Ovary (tissue), 10 donors: ENCODE measurements around the gene DPEP3. TPM values are rescaled to one million over a fixed set of nuclear protein-coding genes. Genes with fewer than 3 reads are reported as not detected.
A peak's percentile ranks its signal among the peaks of the same experiment; 100 is the strongest.

Experiments used
- DNase-seq, 5 donors: peaks; one replicate each; pipeline ENCODE4 v3.0.0-alpha.2; 2019 to 2020
- H3K27ac ChIP-seq, 2 donors: fragments of 200-600 bp; one replicate each; pipeline versions ENCODE4 v1.5.1 to v1.8.0; 2019 to 2022
- H3K27me3 ChIP-seq: fragments of 200-600 bp; one replicate; pipeline ENCODE4 v1.8.0; 2022
- H3K36me3 ChIP-seq: fragments of 200-600 bp; sonication (generic); one replicate; pipeline ENCODE4 v1.5.1; 2019
- H3K4me1 ChIP-seq: one replicate; pipeline ENCODE4 v1.8.1; 2013; ENCODE audit warnings: mild to moderate bottlenecking, moderate library complexity; ENCODE audit not compliant: insufficient read depth
- H3K4me3 ChIP-seq: fragments of 200-600 bp; sonication (generic); one replicate; pipeline ENCODE4 v1.5.1; 2017
- H3K9me3 ChIP-seq, 2 donors: fragments of 200-600 bp in 1 of 2; sonication (generic) in 1 of 2; one replicate each; pipeline versions ENCODE4 v1.5.1 to v1.8.1; 2013 to 2019; ENCODE audit warnings: mild to moderate bottlenecking in 1 of 2, moderate library complexity in 1 of 2
- EP300 ChIP-seq: sonication (generic); formaldehyde crosslinking; IDR thresholded peaks from one replicate; pipeline ENCODE4 v1.6.1; 2017; ENCODE audit warnings: antibody characterized with exemption
- POLR2A ChIP-seq: fragments of 450-650 bp; IDR thresholded peaks from one replicate; pipeline ENCODE4 v1.6.1; 2017; ENCODE audit warnings: antibody characterized with exemption, mild to moderate bottlenecking, moderate library complexity
- WGBS, 3 donors: extraction: QIAGEN DNeasy Blood & Tissue Kit in 1 of 3; methylation state at CpG; one replicate each; pipeline versions ENCODE4 v1.1.5 to v1.1.7; 2013 to 2017; 5-methylcytosine and 5-hydroxymethylcytosine counted together
- intact Hi-C, 4 donors: fragments of 100-400 bp; cut with DNase I; formaldehyde crosslinking; loops; one replicate each; pipeline versions ENCODE4 v1.11.0 to v1.15.1; 2022 to 2023
- long read RNA-seq, 3 donors: library from polyadenylated mRNA in 2 of 3; unstranded in 2 of 3; transcript quantifications; one replicate each; pipeline ENCODE4 v2.0.0 and lab custom pipeline, GENCODE V29; 2021 to 2026
- polyA plus RNA-seq, 2 donors: library from polyadenylated mRNA; stranded (reverse); fragments of 200-250 nt in 1 of 2; fragments of 350-450 nt in 1 of 2; fragmentation: Illumina TruSeq in 1 of 2; extraction: RNeasy Lipid Tissue Mini Kit (QIAGEN cat#74804) in 1 of 2; gene quantifications; one replicate each; pipeline ENCODE4 v1.2.3, GENCODE V29; 2013 to 2014
- total RNA-seq, 7 donors: library from RNA; depleted of rRNA in 2 of 7; stranded (reverse); fragments of >200 nt in 2 of 7; fragmentation: NEBNext Ultra II Directional in 3 of 7; extraction: Animal tissue kit (Norgen Biotek cat#: 25700) in 3 of 7; gene quantifications; one replicate each; pipeline versions ENCODE4 v1.1.0 to v1.2.4, GENCODE V29; 2016 to 2023
- TF ChIP-seq, protein P1 (sequence below), 3 donors: fragments of 450-650 bp in 2 of 3; fragments of 200-600 bp in 1 of 3; IDR thresholded peaks; one replicate each; pipeline versions ENCODE4 v1.5.1 to v1.8.0; 2016 to 2022; ENCODE audit warnings: antibody characterized with exemption in 3 of 3, mild to moderate bottlenecking in 1 of 3
- donor health status: DM: no; HTN: no; CAD: no; lungs with moderate emphysema.
- donor health status: DM: no; HTN: no; CAD: no.
- donor health status: Bipolar disorder and iron deficiency.
- donor health status: DM: yes; HTN: yes; CAD: no.
- donor health status: DM: no; HTN: no; CAD: no.
- donor health status: DM: yes; HTN: yes; CAD: no.

The DPEP3 gene, protein sequence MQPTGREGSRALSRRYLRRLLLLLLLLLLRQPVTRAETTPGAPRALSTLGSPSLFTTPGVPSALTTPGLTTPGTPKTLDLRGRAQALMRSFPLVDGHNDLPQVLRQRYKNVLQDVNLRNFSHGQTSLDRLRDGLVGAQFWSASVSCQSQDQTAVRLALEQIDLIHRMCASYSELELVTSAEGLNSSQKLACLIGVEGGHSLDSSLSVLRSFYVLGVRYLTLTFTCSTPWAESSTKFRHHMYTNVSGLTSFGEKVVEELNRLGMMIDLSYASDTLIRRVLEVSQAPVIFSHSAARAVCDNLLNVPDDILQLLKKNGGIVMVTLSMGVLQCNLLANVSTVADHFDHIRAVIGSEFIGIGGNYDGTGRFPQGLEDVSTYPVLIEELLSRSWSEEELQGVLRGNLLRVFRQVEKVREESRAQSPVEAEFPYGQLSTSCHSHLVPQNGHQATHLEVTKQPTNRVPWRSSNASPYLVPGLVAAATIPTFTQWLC
- total RNA-seq (under 1 TPM in 1 of 7 donors, not detected in 6; 0.23 TPM), polyA plus RNA-seq (under 1 TPM in 1 of 2 donors, not detected in 1; 0.05 TPM)
- long read RNA-seq, donor 1, result 0 reads
- long read RNA-seq, donor 2, transcript DPEP3-201 (10 exons, 2,018 nt), result major isoform, 41 of 115 reads
- long read RNA-seq, donor 2, partial matches to known transcripts, result 74 of 115 reads
- long read RNA-seq, donor 2, other reads (novel, unspliced or antisense), result 0 of 115 reads
- long read RNA-seq, donor 3, result 0 reads

DNA sequence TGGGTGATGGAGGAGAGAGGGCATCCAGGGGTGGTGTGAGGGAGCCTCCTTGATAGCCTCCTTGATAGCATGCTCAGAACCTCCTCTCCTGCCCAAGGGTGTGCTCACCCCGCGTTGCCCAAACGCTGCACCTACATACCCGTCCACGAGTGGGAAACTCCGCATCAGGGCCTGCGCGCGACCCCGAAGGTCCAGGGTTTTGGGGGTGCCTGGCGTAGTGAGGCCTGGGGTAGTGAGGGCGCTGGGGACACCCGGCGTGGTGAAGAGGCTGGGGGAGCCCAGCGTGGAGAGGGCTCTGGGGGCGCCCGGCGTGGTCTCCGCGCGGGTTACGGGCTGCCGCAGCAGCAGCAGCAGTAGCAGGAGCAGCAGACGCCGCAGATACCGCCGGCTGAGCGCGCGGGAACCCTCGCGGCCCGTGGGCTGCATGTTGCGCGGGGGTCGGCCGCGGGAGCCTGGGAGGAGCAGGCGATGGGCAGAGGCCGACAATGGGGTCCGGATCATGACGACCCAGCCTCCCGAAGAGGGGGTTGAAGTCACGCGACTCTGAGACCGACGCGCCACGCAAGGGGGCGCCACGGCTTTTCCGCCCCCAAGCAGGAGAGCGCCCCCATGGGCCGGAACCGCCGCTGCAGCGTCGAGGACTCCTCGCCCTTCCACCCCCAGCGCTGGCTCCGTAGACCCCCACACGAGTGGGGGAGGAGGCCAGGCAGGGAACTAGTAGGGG lies at the start of gene DPEP3:
DPEP3 (minus strand) TSS at position 545 of the 724 bp plus-strand sequence; CDS start at position 426, 119 bp downstream.
- Histone ChIP-seq H3K4me3 (no peak within 1 kb of the TSS), H3K9me3 (no peaks in the 10 kb centered on the region), H3K36me3 (no peaks in the 10 kb centered on the region), H3K4me1 (no peaks in the 10 kb centered on the region), H3K27ac (no peak within 1 kb of the TSS), H3K27me3 (no peaks in the 10 kb centered on the region)
- intact Hi-C loops, result no loop called here
- TF ChIP-seq, protein P1, sequence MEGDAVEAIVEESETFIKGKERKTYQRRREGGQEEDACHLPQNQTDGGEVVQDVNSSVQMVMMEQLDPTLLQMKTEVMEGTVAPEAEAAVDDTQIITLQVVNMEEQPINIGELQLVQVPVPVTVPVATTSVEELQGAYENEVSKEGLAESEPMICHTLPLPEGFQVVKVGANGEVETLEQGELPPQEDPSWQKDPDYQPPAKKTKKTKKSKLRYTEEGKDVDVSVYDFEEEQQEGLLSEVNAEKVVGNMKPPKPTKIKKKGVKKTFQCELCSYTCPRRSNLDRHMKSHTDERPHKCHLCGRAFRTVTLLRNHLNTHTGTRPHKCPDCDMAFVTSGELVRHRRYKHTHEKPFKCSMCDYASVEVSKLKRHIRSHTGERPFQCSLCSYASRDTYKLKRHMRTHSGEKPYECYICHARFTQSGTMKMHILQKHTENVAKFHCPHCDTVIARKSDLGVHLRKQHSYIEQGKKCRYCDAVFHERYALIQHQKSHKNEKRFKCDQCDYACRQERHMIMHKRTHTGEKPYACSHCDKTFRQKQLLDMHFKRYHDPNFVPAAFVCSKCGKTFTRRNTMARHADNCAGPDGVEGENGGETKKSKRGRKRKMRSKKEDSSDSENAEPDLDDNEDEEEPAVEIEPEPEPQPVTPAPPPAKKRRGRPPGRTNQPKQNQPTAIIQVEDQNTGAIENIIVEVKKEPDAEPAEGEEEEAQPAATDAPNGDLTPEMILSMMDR (IDR thresholded peaks at IDR 0.05), result no peak
- TF ChIP-seq EP300, result no peak
- no peak for TF ChIP-seq POLR2A
- DNase-seq, result no peak
- 52 to 67% (median 62%) methylated on average over 41 to 62 of the region's 62 CpGs for WGBS, 3 donors

- WGBS, 3 donors, result 91 to 95% (median 92%) methylated on average over 3 of the region's 3 CpGs
- no peaks in the 10 kb centered on the region for H3K4me1 ChIP-seq
- H3K36me3 ChIP-seq, result no peaks in the 10 kb centered on the region
These were observed 48.7 kb upstream of the DPEP3 start for GRCh38 chr16:68028996-68029395.

DNA sequence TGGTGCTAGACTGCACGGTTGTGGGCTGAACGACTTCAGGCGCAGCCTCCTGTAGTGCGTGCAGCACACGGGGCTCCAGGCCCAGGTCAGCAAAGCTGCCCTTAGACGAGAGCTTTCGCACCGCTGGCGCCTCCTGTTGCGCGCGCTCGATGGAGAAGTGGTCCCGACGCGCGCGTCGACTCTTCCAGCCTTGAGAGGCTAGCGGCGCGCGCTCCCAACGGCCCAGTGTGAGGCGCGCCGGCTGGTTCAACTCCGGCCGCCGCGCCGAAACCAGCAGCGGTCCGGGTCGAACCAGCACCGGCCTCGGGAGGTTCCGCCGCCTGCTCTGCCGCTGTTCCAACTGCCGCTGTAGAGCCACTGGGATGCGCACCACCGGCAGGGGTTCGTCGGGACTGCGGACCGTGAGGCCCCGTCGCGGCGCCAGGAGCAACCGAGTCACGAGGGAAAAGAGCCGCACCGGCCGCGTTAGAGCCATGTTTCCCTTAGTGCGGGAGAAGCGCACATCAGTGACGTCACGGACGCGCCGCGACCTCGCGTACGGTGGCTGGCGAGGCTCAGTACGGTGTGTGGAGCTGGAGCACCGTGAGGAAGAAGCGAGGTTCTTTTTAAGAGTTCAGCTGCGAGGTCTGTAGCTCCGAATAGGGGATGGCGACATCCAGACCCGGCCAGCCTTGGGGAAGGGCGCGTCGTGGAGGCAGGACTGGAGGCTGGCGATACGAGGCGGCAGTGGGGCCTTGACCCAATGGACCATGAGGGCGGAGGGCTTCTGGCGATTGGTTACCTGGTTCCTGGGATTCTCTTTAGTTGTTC lies 42.6 kb upstream of the DPEP3 start, which contains the start of the genes DDX28 and DUS2:
DDX28 (minus strand) TSS at position 505 of the 810 bp plus-strand sequence; CDS start at position 475, 30 bp downstream.
DUS2 (plus strand) TSS at position 557 of the 810 bp plus-strand sequence. CDS start 14,740 bp downstream, outside the sequence.
- Histone ChIP-seq H3K9me3 (no peaks in the 10 kb centered on the region), H3K27ac (peak within 1 kb of the TSS; percentile 74 to 77), H3K4me3 (peak within 1 kb of the TSS; percentile 92), H3K4me1 (peaks cover 9% of the 10 kb centered on the region), H3K27me3 (no peaks in the 10 kb centered on the region), H3K36me3 (no peaks in the 10 kb centered on the region)
- 0% methylated on average over 41 to 84 of the region's 84 CpGs for WGBS, 3 donors
- intact Hi-C loops, result loop anchor here in 1 of 4 donors (10.0 kb wide), 1 partner anchor 348 kb away; no protein-coding TSS in a partner anchor
- TF ChIP-seq, protein P1 (IDR thresholded peaks at IDR 0.05), result peak in 1 of 3 donors; percentile 37
- no peak for TF ChIP-seq EP300
- TF ChIP-seq POLR2A, result peak; percentile 70
- DNase-seq, result peak; percentile 87 to 96 (median 92)

More at GRCh38 chr16:68028996-68029395, 48.7 kb upstream of the DPEP3 start:
- intact Hi-C loops, result loop anchor here in 1 of 4 donors (10.0 kb wide), 1 partner anchor 354 kb away; no protein-coding TSS in a partner anchor
- no peak for DNase-seq
- no peak overlapping the region for H3K27ac ChIP-seq
- H3K27me3 ChIP-seq, result no peaks in the 10 kb centered on the region
- no peak overlapping the region for H3K4me3 ChIP-seq
- H3K9me3 ChIP-seq, result no peaks in the 10 kb centered on the region
- TF ChIP-seq POLR2A, result no peak
- TF ChIP-seq, protein P1 (IDR thresholded peaks at IDR 0.05), result no peak
- no peak for TF ChIP-seq EP300
